ENCODE results near the gene BMP10. TPM values are rescaled to one million over a fixed set of nuclear protein-coding genes. Genes with fewer than 3 reads are reported as not detected.

Gene BMP10
- total RNA-seq, 1 experiment from 2014 or later, result not detected

GRCh38 chr2:68854476-68854875 lies 16.7 kb downstream of the BMP10 start:
- Histone ChIP-seq H4K8ac (replicated peaks; ENCODE audit: insufficient read length, low read depth, low read length) (no peak overlapping the region), H4K20me1 (ENCODE audit: control insufficient read depth, insufficient read depth, insufficient read length) (no peaks in the 10 kb centered on the region), H2BK15ac (ENCODE audit: low read depth, low read length) (no peak overlapping the region), H3K23me2 (ENCODE audit: insufficient read length, low read depth, low read length, poor library complexity, severe bottlenecking) (no peaks in the 10 kb centered on the region), H3T11ph (ENCODE audit: low read length) (no peak overlapping the region), H3K27ac (ENCODE audit: insufficient read length, low read depth, low read length) (no peak overlapping the region), H3K4me1 (ENCODE audit: insufficient read depth, low read length) (no peaks in the 10 kb centered on the region; the same call in 1 of the 2 replicates), H3K18ac (ENCODE audit: insufficient read length, low read depth, low read length) (no peak overlapping the region), H2AFZ (ENCODE audit: low read length) (no peak overlapping the region), H2AK5ac (ENCODE audit: insufficient read length, low read length) (no peak overlapping the region), H3K4ac (ENCODE audit: low read depth, low read length) (no peak overlapping the region), H4K91ac (ENCODE audit: insufficient read length, low read depth, low read length) (no peak overlapping the region), H4K5ac (ENCODE audit: insufficient read length, low read depth, low read length) (no peak overlapping the region), H3K79me1 (ENCODE audit: insufficient read depth, low read depth, low read length, poor library complexity, severe bottlenecking) (no peaks in the 10 kb centered on the region), H2BK12ac (ENCODE audit: insufficient read length, low read depth, low read length) (no peak overlapping the region), H3K4me2 (ENCODE audit: insufficient read depth, insufficient read length, low read length) (no peak overlapping the region), H2BK5ac (ENCODE audit: insufficient read length, low read length) (no peak overlapping the region), H3K14ac (ENCODE audit: insufficient read depth, low read length) (no peak overlapping the region), H3K23ac (ENCODE audit: insufficient read length, low read depth, low read length) (no peak overlapping the region), H3K56ac (ENCODE audit: insufficient read length, low read depth, low read length) (no peak overlapping the region), H2BK120ac (ENCODE audit: low read depth, low read length, poor library complexity, severe bottlenecking) (no peak overlapping the region), H3K9me3 (ENCODE audit: control insufficient read depth, low read depth, low read length) (no peaks in the 10 kb centered on the region), H3K9ac (ENCODE audit: extremely low read depth, insufficient read length, low read length) (no peak overlapping the region), H3K79me2 (ENCODE audit: insufficient read depth, low read length) (no peaks in the 10 kb centered on the region), H3K27me3 (ENCODE audit: insufficient read depth, low read length) (no peaks in the 10 kb centered on the region), H2BK20ac (ENCODE audit: low read depth, low read length, poor library complexity, severe bottlenecking) (no peak overlapping the region)
- Mint-ChIP-seq H3K36me3 (ENCODE audit: insufficient read depth in 1 of 3, low read depth in 3 of 3) (no peaks in the 10 kb centered on the region), H3K4me3 (no peak overlapping the region), H3K27ac (no peak overlapping the region), H3K27me3 (ENCODE audit: low read depth) (no peaks in the 10 kb centered on the region; the same call in 1 of the 2 replicates), H3K4me1 (peaks cover 2 to 3% of the 10 kb centered on the region in 2 experiments; a peak in 1 of 4 replicates), H3K9me3 (no peaks in the 10 kb centered on the region)
- no peak for DNase-seq
- TF ChIP-seq, protein P1, sequence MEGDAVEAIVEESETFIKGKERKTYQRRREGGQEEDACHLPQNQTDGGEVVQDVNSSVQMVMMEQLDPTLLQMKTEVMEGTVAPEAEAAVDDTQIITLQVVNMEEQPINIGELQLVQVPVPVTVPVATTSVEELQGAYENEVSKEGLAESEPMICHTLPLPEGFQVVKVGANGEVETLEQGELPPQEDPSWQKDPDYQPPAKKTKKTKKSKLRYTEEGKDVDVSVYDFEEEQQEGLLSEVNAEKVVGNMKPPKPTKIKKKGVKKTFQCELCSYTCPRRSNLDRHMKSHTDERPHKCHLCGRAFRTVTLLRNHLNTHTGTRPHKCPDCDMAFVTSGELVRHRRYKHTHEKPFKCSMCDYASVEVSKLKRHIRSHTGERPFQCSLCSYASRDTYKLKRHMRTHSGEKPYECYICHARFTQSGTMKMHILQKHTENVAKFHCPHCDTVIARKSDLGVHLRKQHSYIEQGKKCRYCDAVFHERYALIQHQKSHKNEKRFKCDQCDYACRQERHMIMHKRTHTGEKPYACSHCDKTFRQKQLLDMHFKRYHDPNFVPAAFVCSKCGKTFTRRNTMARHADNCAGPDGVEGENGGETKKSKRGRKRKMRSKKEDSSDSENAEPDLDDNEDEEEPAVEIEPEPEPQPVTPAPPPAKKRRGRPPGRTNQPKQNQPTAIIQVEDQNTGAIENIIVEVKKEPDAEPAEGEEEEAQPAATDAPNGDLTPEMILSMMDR (conservative IDR thresholded peaks at IDR 0.05), result no peak

Measured in H9 (cell line).